K562 (cell line): ENCODE measurements around the gene SLC22A1. TPM values are rescaled to one million over a fixed set of nuclear protein-coding genes. Genes with fewer than 3 reads are reported as not detected.

Experiments used
- ATAC-seq: fragments of 200-7000 bp; cut with Tn5 transposase; 3 replicates; pipeline ENCODE4 v1.9.1; 2020; ENCODE audit warnings: moderate library complexity
- BruUV-seq: library from RNA; stranded (reverse); fragments of 400-500 nt; replicated peaks from 2 replicates; lab custom pipeline; 2021; lab: Mats Ljungman, UMichigan
- CTCF ChIA-PET: fragments of 300-600 bp; formaldehyde crosslinking; extraction: SDS; loops from one replicate; lab custom pipeline; 2021; ENCODE audit warnings: low intra/inter-chr PET ratio; lab: Yijun Ruan, JAX
- POLR2A ChIA-PET: fragments of 300-600, 350-650 bp; sonication (Branson Sonifier 250); formaldehyde crosslinking; extraction: SDS; loops from one replicate; lab custom pipeline; 2021; ENCODE audit warnings: antibody characterized with exemption, inconsistent platforms; lab: Yijun Ruan, JAX
- DNase-seq, 4 experiments: peaks; one replicate each; pipeline versions ENCODE4 v3.0.0 to v3.0.0-alpha.2; 2011 to 2018; ENCODE audit warnings: low spot score in 3 of 4, mixed read lengths in 3 of 4; ENCODE audit errors: extremely low read depth in 1 of 4
- FAIRE-seq: peaks from 2 replicates; lab custom pipeline; 2011; peaks lifted over from hg19 to GRCh38; lab: Jason Lieb, UNC
- H2AFZ ChIP-seq: 2 replicates; pipeline ENCODE4 v1.6.0; 2011; ENCODE audit warnings: low read depth, low read length, control low read depth, inconsistent platforms
- H3K27ac ChIP-seq: fragments of 200-600 bp; 3 replicates; pipeline ENCODE4 v1.8.0; 2011; ENCODE audit warnings: low read depth, mild to moderate bottlenecking, control low read depth, inconsistent platforms, low read length, moderate library complexity, mixed read lengths; ENCODE audit errors: extremely low read depth
- H3K27me3 ChIP-seq, 2 experiments: fragments of 300-600 bp in 1 of 2; 2 replicates in 1 of 2; 3 replicates in 1 of 2; pipeline versions ENCODE4 v1.6.0 to v1.8.0; 2011; ENCODE audit warnings: inconsistent platforms in 2 of 2, low read length in 2 of 2, mild to moderate bottlenecking in 1 of 2, mixed read lengths in 1 of 2, moderate library complexity in 1 of 2; ENCODE audit not compliant: control insufficient read depth in 2 of 2, insufficient read depth in 2 of 2
- H3K36me3 ChIP-seq: fragments of 300-600 bp; 3 replicates; pipeline ENCODE4 v1.8.0; 2011; ENCODE audit warnings: mild to moderate bottlenecking, low read length, inconsistent platforms; ENCODE audit not compliant: control insufficient read depth, insufficient read depth
- H3K4me1 ChIP-seq, 2 experiments: fragments of 200-600 bp in 1 of 2; replicated peaks in 1 of 2; 2 replicates in 1 of 2; 3 replicates in 1 of 2; pipeline versions ENCODE4 v1.5.1 to v1.8.0; 2011; ENCODE audit warnings: inconsistent platforms in 2 of 2, low read length in 2 of 2, mild to moderate bottlenecking in 1 of 2, mixed read lengths in 1 of 2, moderate library complexity in 1 of 2; ENCODE audit not compliant: control insufficient read depth in 2 of 2, insufficient read depth in 2 of 2
- H3K4me2 ChIP-seq: 2 replicates; pipeline ENCODE4 v1.6.1; 2011; ENCODE audit warnings: low read length, control low read depth, inconsistent platforms, mixed read lengths; ENCODE audit not compliant: insufficient read depth
- H3K4me3 ChIP-seq: fragments of 200-600 bp; sonication (generic), shearing (Covaris generic); 2 replicates; pipeline ENCODE4 v1.5.1; 2016; ENCODE audit warnings: control low read depth, inconsistent platforms
- H3K79me2 ChIP-seq: fragments of 200-600 bp; 3 replicates; pipeline ENCODE4 v1.8.0; 2011; ENCODE audit warnings: low read length, inconsistent platforms; ENCODE audit not compliant: control insufficient read depth, insufficient read depth
- H3K9ac ChIP-seq, 2 experiments: 2 replicates each; pipeline versions ENCODE4 v1.6.0 to v1.6.1; 2011; ENCODE audit warnings: low read depth in 2 of 2, low read length in 2 of 2, control low read depth in 1 of 2, inconsistent platforms in 1 of 2, mild to moderate bottlenecking in 1 of 2, mixed read lengths in 1 of 2; ENCODE audit not compliant: insufficient read depth in 1 of 2
- H3K9me1 ChIP-seq: one replicate; pipeline ENCODE4 v1.6.0; 2011; ENCODE audit warnings: inconsistent platforms, mild to moderate bottlenecking, low read length, moderate library complexity; ENCODE audit not compliant: control insufficient read depth, insufficient read depth
- H3K9me3 ChIP-seq: replicated peaks from 2 replicates; pipeline ENCODE4 v1.5.1; 2011; ENCODE audit warnings: low read depth, low read length, inconsistent platforms; ENCODE audit not compliant: control insufficient read depth, insufficient read depth
- H4K20me1 ChIP-seq: replicated peaks from 2 replicates; pipeline ENCODE4 v1.6.1; 2011; ENCODE audit warnings: low read length, inconsistent platforms, mixed read lengths; ENCODE audit not compliant: control insufficient read depth, insufficient read depth
- BACH1 ChIP-seq: fragments of 200-800 bp; sonication (Bioruptor generic); IDR thresholded peaks from 2 replicates; pipeline ENCODE4 v1.6.1; 2016; ENCODE audit warnings: missing genetic modification characterization, missing compliant biosample characterization
- RBM17 ChIP-seq: fragments of 200-400 bp; formaldehyde crosslinking; IDR thresholded peaks from 2 replicates; pipeline ENCODE4 v1.6.1; 2017; ENCODE audit warnings: low read depth, mild to moderate bottlenecking, low read length, borderline replicate concordance
- SAFB ChIP-seq: fragments of 200-400 bp; formaldehyde crosslinking; IDR thresholded peaks from 2 replicates; pipeline ENCODE4 v1.6.1; 2017; ENCODE audit warnings: low read depth, low read length, borderline replicate concordance
- WGBS: fragments of 100-300 bp; shearing (Covaris generic); methylation state at CpG from one replicate; pipeline ENCODE4 v1.1.6; 2016; ENCODE audit warnings: low coverage, mixed read lengths; ENCODE audit not compliant: insufficient coverage; ENCODE audit errors: missing lambda C conversion rate; 5-methylcytosine and 5-hydroxymethylcytosine counted together
- in situ Hi-C: fragments of 300-500 bp; cut with MboI; formaldehyde crosslinking; loops from 4 replicates; pipeline ENCODE4 v1.15.0; 2018; ENCODE audit warnings: inconsistent platforms, mixed read lengths
- intact Hi-C: fragments of 100-400 bp; cut with micrococcal nuclease; formaldehyde crosslinking; loops from 2 replicates; pipeline ENCODE4 v1.14.2; 2022
- polyA plus RNA-seq, 8 experiments: library from polyadenylated mRNA; depleted of rRNA in 4 of 8; stranded (reverse) in 5 of 8; unstranded in 3 of 8; fragments of >200 nt; fragmentation: Nextera tagmentation in 2 of 8; fragmentation: Illumina TruSeq in 1 of 8; extraction: Ambion mirVana in 2 of 8; extraction: Trizol in 1 of 8; gene quantifications; 2 replicates each; pipeline versions ENCODE4 v1.2.1 to v1.2.3, GENCODE V29; 2011 to 2014; ENCODE audit warnings: inconsistent platforms in 1 of 8, missing spikeins in 1 of 8
- total RNA-seq, 7 experiments: library from RNA; depleted of rRNA in 6 of 7; stranded (reverse); fragments of >200 nt in 6 of 7; fragmentation: Illumina TruSeq in 2 of 7; extraction: Trizol in 2 of 7; gene quantifications; 2 replicates each; pipeline versions ENCODE4 v1.2.1 to v1.2.3, GENCODE V29; 2011 to 2021; ENCODE audit warnings: low replicate concordance in 1 of 7
- TF ChIP-seq, protein P1 (sequence below): IDR thresholded peaks from 2 replicates; pipeline ENCODE4 v1.6.1; 2011; ENCODE audit warnings: borderline replicate concordance, low read depth, mild to moderate bottlenecking, moderate library complexity, low read length; ENCODE audit not compliant: insufficient read depth, poor library complexity, severe bottlenecking

Gene SLC22A1
- total and polyA plus RNA-seq, 9 of the 15 experiments (the other 6 are each of a cell fraction or from before 2014, with no cell fraction given), result 0.11 to 0.60 (median 0.26) TPM; not detected in 4

DNA sequence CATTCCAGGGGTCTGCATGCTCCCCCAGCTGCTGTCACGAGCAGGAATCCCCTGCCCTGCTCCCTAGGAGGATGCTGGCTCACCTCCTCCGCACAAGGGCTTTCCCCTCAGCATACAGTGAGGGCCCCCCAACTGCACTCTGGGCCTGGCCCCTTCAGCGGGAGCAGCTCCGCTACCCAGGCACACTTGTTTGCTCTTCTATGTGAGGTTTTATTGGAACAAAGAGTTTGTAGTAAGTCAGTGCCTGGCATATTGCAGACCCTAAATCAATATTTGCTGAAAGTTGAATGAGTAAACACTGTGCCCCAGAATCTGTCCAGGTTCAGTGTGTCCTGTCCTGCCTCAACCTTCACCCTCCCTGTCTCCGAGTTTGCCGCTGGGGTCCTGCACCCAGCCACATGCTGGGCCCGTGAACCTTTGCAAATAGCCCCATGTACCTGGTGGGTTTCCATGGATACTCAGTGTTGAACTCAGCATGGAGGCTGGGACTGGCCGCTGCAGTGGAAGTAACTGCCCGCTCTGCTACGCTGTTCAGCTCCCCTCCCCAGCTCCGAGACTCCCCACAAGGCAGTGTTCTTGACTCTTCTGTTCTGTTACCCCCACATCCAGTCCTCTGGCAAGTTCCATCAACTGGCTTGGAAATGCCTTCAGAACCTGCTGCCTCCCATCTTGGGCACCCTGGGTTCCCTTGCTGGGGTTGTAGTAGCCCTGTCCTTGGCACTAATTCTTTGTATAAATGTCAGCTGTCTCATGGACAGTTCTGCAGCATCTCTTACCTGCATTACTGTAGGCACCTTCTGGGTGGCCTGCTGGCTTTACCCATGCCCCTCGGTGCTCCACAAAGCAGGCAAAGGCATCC is 15.7 kb downstream of the SLC22A1 start:
- H3K36me3 ChIP-seq, result no peaks in the 10 kb centered on the region
- WGBS, result 5% methylated on average over 12 of the region's 12 CpGs
- no peak overlapping the region for H3K4me2 ChIP-seq
- no peaks in the 10 kb centered on the region for H3K9me3 ChIP-seq
- TF ChIP-seq SAFB (no peak), BACH1 (tag) (no peak), RBM17 (no peak)
- TF ChIP-seq, protein P1, sequence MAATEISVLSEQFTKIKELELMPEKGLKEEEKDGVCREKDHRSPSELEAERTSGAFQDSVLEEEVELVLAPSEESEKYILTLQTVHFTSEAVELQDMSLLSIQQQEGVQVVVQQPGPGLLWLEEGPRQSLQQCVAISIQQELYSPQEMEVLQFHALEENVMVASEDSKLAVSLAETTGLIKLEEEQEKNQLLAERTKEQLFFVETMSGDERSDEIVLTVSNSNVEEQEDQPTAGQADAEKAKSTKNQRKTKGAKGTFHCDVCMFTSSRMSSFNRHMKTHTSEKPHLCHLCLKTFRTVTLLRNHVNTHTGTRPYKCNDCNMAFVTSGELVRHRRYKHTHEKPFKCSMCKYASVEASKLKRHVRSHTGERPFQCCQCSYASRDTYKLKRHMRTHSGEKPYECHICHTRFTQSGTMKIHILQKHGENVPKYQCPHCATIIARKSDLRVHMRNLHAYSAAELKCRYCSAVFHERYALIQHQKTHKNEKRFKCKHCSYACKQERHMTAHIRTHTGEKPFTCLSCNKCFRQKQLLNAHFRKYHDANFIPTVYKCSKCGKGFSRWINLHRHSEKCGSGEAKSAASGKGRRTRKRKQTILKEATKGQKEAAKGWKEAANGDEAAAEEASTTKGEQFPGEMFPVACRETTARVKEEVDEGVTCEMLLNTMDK, result no peak
- in situ Hi-C loops (no loop called here), intact Hi-C loops (loop anchor here (5.0 kb wide), 2 partner anchors 130 to 275 kb away; no protein-coding TSS in a partner anchor)
- no peak overlapping the region for H3K9ac ChIP-seq
- DNase-seq, result no peak
- ChIA-PET POLR2A (interaction anchor here (0.6 to 1.5 kb wide), 7 partner anchors 15 to 236 kb away, joined by 3 to 5 read pairs (median 3); no protein-coding TSS in a partner anchor), CTCF (interaction anchor here (0.9 to 2.6 kb wide), 4 partner anchors 274 to 531 kb away, joined by 3 to 18 read pairs (median 6); no protein-coding TSS in a partner anchor)
- H3K4me1 ChIP-seq, result peaks cover 0 to 10% of the 10 kb centered on the region in 2 experiments; a peak in 1 of 5 replicates
- H3K79me2 ChIP-seq, result no peaks in the 10 kb centered on the region
- no peak for FAIRE-seq
- no peak overlapping the region for H3K27ac ChIP-seq
- H3K9me1 ChIP-seq, result no peaks in the 10 kb centered on the region
- peaks cover 33 to 61% of the 10 kb centered on the region in 2 experiments for H3K27me3 ChIP-seq
- no peak overlapping the region for H2AFZ ChIP-seq
- H3K4me3 ChIP-seq, result no peak overlapping the region
- 0 out of 2 replicates have a peak, but pooled peaks cover 6% of the 10 kb centered on the region for H4K20me1 ChIP-seq
- BruUV-seq, result no TSS peak
- ATAC-seq, result no peak
